NCI-H345 treated with DMSO at 0.1 percent for 48 hours (cell line): ENCODE results near the gene EHD2.

Experiments
- DNase-seq: peaks from one replicate; lab custom pipeline; 2025; ENCODE audit not compliant: unreplicated experiment; lab: John Stamatoyannopoulos, UW

EHD2 gene

DNA sequence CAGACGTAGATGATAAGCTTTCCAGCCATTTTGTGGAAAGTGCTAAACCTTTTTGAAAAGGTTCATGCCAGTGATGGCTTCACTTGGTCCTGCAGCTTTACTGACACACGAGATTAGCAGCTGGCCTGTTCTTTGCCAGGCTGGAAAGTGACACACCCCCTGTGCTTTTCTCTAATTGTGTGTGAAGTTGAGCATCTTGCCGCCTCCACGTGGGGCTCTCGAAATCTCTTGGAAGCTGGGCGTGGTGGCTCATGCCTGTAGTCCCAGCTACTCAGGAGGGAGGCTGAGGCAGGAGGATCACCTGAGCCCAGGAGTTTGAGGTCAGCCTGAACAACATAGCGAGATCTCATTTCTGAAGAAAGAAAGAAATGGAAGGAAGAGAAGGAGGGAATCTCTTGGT is 25.3 kb upstream of the EHD2 start:
- no peak for DNase-seq

DNA sequence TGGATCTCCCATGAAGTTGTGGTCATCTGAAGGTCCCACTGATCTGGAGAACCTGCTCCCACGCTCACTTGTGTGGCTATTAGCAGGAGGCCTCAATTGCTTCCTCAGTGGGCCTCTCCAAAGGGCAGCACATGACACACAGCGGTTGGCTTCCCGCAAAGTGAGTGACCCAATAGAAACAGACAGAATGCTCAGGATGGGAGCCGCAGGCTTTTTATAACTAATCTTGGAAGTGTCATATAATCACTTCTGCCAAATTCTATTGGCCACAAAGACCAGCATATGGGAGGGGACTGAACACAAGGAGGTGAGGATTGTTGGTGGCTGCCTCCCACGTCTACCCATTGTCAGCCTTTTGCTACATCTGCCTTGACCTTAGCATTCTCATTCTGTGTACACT is 22.1 kb upstream of the EHD2 start:
- no peak for DNase-seq

DNA sequence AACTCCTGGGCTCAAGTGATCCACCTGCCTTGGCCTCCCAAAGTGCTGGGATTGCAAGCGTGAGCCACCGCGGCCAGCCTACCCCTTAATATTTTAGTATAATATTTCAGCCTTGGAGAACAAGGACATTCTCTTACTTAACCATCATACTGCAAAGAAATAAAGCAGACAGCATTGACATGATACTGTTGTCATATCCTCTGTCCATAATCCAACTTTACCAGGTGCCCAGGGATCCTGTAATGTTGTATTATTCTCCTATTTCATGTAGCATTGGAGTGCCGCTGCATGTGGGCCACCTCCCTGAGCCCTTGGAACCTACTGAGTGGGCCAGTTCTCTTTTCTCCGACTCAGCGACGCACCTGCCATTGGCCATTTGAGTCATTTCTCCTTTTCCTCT is 21.4 kb upstream of the EHD2 start:
- no peak for DNase-seq

DNA sequence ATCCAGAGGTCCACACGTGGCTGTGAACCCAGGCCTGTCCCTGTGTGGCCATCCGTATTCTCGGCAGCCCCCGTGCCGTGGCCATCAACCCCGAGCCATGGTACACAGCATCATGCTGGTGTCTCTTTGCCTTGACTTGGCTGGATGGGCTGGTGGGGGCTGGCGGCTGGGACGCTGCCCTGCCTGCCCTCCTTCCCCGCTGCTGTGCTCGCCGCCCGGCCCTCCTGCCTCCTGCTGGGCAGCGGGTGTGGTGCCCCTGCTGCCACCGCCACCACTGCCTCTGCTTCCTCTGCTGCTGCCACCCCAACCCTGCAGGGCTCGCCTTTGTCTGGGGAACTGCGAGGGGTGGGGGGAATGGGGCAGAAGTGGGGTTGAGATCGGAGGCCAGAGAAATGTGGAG is 19.7 kb upstream of the EHD2 start:
- DNase-seq: no peak

DNA sequence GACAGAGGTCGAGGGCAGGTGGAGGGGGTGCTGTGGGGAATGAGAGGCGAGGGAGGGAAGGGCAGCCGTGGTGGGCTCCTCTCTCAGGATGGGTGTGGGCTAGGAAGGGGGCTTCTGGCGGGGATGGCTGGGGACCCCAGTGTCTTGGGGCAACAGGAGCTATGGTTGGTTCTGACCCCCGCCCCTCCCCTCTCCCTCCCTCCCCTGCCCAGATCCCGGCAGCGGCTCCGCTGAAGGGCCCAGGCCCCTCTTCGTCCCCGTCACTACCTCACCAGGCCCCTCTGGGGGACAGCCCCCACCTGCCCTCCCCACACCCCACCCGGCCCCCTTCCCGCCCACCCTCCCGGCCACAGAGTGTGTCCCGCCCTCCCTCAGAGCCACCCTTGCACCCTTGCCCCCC is 19.3 kb upstream of the EHD2 start:
- DNase-seq: no peak

DNA sequence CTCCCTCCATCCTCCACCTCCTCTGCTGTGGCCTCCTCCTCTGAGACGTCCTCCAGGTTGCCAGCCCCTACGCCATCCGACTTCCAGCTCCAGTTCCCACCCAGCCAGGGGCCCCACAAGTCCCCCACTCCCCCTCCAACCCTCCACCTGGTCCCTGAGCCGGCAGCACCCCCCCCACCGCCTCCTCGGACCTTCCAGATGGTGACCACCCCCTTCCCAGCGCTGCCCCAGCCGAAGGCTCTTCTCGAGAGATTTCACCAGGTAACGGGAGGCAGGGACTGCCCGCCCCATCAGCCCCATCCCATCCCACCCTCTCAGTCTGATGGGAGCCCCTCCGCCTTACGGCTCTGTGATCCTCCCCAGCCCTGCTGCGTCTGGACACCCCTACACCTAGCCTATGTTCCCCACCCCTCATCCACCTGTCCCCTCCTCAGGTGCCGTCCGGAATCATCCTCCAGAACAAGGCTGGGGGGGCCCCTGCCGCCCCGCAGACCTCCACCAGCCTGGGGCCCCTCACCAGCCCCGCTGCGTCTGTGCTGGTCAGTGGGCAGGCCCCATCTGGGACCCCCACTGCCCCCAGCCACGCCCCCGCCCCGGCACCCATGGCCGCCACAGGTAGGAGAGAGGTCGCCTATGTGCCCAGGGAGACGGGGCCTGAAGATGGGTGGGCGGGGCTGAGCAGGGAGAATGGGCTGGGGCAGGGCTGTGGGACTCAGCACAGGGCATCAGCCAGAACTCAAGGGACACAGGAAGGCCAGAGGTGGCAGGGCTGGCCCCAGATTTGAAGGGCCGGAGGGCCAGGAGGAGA is 18.6 kb upstream of the EHD2 start:
- DNase-seq: no peak

DNA sequence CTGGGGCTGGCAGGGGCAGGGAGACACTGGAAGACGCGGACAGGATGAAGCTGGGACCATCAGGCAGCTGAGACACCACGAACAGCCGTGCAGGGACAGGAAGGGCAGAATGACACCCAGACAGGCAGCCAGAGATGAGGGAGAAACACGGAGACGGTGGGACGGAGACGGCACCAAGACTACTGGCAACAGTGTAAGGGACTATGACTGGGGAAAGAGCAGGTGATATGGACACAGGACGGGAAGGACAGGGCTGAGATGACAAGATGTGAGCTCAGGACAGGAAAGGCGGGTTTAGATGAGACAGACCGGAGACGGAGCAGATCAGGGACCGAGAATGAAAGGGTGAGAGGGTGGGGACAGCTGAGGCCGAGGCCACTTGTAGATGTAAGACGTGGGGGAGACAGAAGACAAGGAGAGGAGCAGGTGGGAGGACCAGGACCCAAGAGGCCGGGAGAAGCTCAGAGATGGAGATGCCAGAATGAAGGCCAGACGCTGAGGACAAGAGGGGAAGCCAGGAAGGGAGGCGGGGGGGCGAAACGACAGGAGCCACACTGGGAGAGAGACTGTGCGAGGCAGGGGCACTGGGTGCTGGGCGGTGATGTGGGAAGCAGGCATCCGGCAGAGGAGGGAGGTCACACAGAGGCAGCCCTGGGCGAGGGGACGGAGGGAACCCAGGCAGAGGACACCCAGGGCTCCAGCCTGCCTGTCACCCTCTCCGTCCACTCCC is 17.5 kb upstream of the EHD2 start:
- no peak for DNase-seq

DNA sequence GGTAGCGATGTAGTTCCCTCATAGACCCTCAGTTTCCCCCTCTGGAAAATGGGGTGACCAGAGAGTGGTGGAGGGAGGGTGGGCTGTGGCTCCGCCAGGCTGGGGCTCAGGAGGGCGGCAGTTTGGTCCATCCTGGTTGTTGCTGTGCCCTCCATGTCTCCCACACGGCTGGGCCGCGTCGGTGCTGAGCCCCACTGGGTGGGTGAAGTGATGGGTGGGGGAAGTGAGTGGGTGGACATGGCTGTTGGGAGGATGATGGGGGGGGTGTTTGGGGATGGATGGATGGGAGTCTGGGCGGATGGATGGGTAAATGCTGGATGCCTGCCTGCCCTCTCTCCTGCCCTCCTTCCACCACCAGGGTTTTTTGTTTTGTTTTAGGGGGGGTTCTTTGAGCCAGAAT is 16.6 kb upstream of the EHD2 start:
- DNase-seq: no peak

DNA sequence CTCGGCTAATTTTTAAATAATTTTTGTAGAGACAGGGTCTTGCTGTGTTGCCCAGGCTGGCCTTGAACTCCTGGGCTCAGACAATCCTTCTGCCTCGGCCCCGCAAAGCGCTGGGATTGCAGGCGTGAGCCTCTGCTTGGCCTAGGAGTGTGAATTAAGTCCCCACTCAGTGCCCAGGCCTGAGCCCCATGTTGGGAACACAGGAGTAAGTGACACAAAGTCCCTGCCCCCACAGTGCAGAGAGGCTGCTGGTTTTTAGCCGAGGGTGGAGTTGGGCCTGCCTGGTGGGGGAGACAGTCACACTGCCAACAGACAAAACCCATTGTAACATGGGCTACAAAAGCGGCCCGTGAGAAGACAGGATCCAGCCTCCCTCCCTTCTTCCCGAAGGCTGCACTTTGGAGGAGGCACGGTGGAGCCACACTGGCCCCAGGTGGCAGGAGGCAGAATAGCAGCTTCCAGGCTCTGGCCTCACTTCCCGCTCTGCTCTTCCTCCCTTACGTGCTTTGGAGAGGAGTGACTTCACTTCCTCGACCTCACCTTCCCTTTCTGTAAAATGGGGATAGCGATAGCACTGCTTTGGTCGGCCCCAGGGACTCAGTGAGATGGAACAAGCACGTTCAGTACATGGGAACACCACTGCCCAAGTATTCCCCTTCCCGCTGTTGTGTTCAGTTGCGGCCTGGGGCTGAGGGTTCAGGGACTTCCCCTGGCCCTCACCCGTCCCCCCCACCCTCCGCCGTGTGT is 15.2 kb upstream of the EHD2 start:
- no peak for DNase-seq

DNA sequence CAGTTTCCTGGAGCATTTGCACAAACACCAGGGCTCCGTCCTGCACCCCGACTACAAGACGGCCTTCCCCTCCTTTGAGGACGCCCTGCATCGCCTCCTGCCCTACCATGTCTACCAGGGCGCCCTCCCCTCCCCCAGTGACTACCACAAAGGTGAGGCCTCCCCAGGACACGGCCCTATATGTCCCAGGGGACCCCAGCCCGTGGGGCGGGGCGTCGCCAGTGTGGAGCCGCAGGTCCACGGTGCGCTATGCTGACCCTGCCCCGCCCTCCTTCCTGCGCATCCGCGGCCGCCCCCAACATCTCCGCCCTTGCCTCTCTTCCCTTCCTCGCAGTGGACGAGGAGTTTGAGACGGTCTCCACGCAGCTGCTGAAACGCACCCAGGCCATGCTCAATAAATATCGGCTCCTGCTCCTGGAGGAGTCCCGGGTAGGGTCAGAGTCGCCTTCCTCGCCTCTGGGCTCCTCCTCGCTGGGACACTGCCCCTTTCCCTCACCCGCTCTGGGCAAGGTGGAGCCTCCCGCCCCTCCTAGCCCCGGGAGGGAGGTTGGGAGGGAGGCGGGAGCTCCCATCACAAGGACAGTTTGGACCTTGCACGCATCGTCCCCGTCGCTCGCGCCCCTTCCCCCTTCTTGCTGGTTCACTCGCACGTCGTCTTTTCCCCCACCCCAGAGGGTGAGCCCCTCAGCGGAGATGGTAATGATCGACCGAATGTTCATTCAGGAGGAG is 14.4 kb upstream of the EHD2 start:
- no peak for DNase-seq

DNA sequence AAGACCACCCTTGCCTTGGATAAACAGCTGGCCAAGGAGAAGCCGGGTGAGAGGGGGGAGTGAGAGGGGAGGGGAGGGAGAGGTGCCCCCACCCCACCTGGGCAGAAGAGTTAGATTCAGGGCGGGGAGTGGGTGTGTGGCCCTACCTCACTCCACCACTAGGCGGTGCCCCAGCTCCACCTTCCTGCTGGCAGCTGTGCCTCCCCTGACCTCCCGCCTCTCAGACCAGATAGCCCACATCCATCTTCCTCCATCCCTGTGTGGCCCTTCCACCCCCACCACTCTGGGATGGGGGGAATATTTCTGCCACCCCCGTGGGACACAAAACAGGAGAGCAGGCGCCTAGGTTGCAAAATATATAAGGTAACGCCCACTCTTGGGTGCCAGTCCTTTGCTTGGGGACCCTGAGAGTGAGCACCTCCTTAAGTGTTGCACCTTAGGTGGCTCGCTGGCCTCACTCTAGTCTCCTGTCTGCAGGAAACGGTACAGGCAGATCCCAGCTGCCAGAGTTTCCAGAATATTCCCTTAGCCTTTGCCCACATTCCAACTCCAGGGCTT is 13.8 kb upstream of the EHD2 start:
- no peak for DNase-seq

DNA sequence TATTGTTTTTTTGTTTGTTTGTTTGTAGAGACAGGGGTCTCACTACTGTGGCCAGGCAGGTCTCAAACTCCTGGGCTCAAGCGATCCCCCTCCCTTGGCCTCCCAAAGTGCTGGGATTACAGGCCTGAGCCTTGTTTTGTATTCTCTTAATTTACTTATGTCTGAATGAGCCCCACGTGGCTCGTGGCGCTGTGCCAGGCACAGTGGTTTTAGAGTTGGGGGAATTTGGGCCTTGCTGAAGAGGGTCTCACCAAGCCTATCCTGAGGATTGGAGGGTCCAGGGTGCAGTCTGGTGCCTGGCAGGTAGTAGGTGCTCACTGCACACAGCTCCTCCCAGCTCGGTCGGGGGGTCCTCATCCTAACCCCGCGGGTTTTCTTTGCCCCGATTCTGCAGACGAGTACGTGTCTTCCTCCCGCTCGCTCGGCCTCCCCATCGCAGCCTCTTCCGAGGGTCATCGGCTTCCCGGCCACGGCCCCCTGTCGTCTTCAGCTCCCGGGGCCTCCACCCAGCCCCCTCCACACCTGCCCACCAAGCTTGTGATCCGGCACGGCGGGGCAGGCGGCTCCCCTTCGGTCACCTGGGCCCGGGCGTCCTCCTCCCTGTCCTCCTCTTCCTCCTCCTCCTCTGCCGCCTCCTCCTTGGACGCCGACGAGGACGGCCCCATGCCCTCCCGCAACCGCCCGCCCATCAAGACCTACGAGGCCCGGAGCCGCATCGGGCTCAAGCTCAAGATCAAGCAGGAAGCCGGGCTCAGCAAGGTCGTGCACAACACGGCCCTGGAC is 12.1 kb upstream of the EHD2 start:
- DNase-seq: no peak

DNA sequence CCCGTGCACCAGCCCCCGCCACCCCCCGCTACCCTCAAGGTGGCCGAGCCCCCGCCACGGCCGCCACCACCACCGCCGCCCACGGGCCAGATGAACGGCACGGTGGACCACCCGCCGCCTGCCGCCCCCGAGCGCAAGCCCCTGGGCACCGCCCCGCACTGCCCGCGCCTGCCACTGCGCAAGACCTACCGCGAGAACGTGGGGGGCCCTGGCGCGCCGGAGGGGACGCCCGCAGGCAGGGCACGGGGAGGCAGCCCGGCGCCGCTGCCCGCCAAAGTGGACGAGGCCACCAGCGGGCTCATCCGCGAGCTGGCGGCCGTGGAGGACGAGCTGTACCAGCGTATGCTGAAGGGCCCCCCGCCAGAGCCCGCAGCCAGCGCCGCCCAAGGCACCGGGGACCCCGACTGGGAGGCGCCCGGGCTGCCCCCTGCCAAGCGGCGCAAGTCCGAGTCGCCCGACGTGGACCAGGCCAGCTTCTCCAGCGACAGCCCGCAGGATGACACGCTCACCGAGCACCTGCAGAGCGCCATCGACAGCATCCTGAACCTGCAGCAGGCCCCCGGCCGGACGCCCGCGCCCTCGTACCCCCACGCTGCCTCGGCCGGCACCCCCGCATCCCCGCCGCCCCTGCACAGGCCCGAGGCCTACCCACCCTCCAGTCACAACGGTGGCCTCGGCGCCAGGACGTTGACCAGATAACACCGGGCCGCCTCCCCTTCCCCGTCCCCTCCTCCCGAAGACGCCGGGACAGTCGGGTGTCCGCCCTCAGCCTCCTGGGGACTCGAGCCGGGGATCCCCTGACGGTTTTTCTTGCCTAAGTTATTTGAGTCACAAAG is 11.3 kb upstream of the EHD2 start:
- no peak for DNase-seq

DNA sequence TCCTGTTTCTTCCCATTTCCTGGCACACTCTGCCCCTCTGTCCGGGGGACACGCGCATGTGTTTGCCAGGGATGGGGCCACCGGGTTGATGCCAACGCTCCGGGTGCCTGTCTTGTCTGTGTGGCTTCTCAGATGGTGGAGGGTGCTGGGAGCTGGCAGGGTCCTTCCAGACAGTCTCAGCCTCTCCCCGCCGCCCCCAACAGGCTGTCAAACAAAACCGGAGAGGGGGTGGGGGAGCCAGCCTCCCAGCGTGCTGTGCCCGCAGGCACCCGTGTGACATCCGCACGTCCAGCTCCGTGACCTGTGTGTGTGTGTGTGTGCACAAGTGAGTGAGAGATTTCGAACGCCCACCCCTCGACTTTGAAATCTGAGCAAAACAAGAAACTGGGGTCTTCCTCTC is 10.6 kb upstream of the EHD2 start:
- no peak for DNase-seq

DNA sequence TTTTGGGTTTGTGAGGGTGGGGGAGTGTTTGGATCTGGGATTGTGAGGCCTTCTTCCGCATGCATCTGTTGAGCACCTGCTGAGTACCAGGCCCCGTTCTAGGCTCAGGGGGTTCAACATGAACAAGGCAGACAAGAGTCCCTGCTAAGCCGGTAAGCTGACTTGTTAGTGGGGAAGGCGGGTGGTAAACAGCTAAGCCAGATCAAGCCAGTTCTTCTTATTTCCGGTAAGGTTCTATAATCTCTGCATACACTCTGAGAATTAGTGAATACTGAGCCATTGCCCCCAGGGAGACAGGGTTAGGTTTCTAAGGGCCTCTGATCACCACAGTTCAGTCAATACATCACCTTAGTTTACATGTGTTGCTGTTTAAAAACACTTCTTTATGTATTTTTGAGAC is 9.9 kb upstream of the EHD2 start:
- DNase-seq: no peak

DNA sequence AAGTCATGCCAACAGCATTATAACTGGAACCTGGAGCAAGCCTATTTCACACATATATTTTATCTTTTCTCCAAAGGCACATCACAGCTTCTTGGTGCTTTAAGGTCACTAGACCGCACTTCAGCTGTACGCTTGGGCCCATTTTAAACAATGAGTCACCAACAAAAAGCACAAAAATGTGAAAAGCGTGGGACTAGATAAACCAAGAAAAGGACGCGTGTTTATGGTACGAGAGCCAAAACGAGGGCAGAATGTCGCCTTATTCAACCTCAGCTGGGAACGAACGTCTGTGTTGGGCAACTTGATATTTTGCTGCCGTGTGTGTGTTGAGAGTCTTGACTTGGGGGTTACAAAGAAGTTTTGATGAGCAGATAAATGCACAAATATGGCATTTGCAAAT is 9.2 kb upstream of the EHD2 start:
- no peak for DNase-seq

DNA sequence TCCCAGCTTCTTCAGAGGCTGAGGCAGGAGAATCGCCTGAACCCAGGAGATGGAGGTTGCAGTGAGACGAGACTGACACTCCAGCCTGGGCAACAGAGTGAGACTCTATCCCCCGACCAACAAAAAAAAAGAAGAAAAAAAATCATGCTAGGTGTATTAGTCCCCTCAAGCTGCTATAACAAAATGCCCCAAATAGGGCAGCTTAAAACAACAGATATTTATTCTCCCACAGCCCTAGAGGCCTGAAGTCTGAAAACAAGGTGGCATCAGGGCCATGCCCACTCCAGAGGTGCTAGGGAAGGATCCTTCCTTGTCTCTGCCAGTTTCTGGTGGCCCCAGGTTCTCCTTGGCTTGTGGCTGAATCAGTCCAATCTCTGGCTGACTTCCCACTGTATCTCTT is 8.6 kb upstream of the EHD2 start:
- DNase-seq: no peak

DNA sequence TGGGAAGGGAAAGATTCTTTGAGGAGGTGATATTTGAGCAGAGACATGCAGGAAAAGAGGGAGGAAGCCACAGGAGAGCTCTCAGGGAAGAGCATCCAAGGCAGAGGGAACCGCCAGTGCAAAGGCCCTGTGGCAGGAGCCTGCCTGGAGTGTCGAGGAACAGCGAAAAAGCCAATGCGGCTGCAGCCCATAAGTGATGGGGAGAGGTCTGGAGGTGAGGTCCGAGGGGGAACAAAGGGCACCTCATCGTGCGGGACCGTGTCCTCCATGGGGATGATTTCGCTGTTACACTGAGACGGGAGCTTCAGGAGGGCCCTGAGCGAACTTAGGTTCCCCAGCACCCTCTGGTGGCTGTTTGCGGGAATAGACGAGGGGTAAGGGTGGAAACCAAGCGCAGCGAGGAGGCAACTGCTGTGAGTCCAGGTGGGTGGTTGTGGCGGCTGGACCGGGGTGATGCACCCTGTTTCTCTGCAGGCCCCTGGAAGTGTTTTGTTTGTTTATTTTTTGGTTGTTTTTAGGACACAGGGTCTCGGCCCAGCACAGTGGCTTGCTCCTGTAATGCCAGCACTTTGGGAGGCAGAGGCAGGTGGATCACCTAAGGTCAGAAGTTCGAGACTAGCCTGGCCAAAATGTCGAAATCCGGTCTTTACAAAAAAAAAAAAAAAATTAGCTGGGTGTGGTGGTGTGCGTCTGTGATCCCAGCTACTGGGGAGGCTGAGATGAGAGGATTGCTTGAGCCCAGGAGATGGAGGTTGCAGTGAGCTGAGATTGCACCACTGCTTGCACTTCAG is 5.9 kb upstream of the EHD2 start:
- no peak for DNase-seq
